ENCODE results near the gene SOS1.
"Not testable (repeated sequence)": the region's sequence is repeated elsewhere in the genome, so short reads cannot be mapped to it uniquely, and the experiment has no call there.

The SOS1 gene

DNA sequence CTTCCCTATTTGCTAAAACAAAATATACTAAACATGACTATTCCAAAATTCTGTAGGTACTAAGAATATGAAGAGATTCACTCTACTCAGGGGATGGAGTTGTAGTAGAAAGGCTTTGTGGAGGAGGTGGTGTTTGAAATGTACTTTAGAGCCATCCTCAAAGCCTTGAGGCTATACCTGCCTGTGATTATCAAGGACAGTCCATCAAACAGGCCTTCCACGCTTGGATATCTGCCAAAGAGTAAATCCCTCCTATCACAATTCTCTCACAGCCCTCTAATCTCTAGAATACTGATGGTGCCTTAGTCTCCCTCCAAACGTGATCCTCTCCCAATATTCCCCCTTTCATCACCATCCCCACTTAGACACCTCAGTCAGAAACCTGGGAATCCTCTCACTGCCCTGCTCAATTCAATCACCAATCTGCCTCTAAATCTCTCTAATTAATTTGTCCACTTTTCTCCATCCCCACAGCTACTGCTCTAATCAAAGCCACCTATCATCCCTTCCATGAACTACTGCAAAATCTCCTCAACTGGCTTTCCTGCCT is 13.1 kb downstream of the SOS1 start:
- in situ Hi-C loops (cut with MboI; ENCODE audit: low sequenced_read_pairs): no loop called here

DNA sequence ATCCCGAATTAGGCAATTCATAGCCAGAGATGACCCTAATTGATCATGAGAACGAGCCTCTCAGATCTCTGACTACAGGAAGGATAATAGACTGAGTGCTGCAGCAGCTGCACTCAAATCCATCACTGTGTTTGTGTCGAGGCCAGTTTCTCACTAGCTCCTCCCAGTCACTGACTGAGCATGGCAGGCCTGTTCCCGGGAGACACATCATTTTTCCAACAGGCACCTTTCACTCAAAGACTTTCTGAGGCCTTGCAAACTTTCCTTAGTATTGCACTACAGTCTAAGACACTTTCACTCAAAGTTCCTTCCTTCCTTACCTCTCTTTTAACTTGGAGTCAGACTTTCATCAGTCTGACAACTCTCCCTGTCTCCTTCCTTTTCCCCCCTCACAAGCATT is 13.7 kb downstream of the SOS1 start:
- in situ Hi-C loops (cut with MboI; ENCODE audit: low sequenced_read_pairs): no loop called here

DNA sequence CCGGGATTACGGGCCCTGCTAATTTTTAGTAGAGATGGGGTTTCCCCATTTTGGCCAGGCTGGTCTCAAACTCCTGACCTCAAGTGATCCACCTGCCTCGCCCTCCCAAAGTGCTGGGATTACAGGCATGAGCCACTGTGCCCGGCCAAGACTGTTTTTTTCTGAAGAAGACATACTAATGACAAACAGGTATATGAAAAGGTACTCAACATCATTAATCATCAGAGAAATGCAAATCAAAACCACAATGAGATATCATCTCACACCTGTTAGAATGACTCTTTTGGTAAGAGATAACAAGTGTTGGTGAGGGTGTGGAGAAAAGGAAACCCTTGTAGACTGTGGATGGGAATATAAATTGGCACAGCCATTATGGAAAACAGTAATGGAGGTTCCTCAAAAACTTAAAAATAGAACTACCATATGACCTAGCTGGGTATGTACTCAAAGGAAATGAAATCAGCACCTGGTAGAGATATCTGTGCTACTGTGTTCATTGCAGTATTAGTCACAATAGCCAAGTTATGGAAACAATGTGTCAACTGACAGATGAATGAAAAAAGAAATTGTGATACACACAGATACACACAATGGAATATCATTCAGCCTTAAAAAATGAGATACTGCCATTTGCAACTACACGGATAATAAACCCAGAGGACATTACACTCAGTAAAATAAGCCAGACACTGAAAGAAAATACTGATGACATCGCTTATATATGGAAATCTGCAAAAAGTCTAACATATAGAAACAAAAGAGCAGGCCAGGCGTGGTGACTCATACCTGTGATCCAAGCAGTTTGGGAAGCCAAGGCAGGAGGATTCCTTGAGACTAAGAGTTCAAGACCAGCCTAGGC is 20.8 kb downstream of the SOS1 start:
- in situ Hi-C loops (cut with MboI; ENCODE audit: low sequenced_read_pairs): no loop called here

DNA sequence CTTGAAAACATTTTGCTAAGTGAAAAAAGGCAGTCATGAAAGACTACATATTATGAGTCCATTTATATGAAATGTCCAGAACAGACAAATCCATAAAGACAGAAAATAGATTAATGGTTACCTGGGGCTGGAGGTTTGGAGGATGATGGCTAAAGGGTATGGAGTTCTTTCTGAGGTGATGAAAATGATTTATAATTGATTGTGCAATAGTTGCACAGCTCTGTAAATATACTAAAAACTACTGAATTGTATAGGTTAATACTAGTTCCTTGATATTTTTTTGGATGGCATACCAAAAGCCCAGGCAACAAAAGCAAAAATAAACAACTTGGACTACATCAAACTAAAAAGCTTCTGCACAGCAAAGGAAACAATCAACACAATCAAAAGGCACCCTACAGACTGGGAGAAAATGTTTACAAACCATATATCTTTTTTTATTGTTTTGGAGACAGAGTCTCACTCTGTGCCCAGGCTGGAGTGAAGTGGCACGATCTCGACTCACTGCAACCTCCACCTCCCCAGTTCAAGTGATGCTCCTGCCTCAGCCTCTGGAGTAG is 21.5 kb downstream of the SOS1 start:
- in situ Hi-C loops (cut with MboI; ENCODE audit: low sequenced_read_pairs): no loop called here

DNA sequence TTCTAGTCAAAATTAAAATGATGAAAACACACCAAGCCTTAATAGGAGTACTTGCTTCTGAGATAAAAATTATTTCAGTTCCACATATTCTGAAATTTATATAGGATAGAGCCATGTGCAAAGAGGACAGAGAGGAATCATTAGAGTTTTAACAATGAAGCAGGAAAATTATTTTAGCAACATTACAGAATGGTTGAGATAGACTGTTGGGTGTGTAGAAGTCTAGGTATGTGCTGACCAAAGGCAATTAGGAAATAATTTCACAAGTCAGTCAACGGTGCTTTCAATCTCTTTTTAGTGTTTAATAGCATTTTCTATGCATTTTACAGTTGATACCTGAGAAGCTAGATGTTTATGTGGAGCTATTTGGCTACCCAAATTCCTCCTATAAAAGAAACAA is 25.2 kb downstream of the SOS1 start:
- in situ Hi-C loops (cut with MboI; ENCODE audit: low sequenced_read_pairs): no loop called here

DNA sequence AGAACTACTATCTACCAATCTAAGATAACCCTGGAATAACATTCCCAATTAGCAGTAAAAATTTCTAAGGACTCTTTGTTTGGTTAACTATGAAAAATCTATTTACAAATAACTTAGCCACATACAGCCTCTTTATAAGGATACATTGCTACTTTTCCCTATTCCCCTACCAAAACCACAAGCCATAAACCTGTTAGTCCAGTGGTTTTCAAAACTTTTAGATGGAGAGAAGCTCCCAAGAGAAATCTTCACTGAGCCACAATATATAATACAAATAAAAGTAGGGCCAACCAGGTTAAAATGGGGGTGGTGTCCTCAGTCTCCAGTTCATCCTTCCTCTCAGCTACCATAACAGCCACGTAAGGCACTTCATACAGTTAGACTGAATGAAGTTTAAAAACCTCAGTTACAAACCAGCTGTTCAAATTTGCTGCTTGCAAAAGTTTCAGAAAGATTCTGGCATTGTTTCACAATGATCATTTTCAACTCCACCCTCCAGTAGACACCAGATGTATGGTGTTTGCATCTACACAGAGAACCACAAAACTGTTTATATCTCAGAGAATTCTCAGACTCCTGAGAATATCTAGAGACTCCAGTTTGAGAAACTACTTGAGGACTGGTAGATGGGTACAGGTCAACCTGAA is 26.0 kb downstream of the SOS1 start:
- in situ Hi-C loops (cut with MboI; ENCODE audit: low sequenced_read_pairs): no loop called here

DNA sequence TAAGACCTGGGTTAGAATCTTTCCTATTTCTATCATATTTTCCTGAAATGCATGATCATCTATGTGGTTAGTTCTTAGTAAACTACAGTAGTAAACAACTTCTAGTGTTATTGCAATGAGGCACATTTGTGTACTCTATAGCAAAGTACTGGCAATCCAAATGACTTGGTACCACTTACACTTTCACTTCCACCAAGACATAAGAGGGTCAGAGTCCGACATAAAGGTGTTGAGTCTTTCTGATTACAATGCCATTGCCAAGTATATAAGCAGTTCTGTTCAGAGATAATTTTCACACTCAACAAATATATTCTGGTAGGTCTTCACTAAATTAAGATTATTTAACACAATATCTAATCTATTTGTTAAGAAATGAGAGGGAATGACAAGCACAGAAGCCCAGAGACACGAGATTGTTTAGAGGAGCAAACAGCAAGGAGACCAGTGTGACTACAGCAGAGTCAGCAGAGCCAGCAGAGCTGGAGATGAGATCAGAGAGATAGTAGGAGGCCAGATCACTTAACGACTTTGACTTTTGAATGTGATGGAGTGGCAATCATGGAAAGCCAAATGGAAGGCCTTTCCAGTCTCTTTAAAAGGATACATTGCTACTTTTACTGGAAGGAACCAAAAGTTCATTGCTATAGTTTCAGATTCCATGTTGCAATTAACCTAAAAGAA is 27.5 kb downstream of the SOS1 start:
- in situ Hi-C loops (cut with MboI; ENCODE audit: low sequenced_read_pairs): no loop called here

DNA sequence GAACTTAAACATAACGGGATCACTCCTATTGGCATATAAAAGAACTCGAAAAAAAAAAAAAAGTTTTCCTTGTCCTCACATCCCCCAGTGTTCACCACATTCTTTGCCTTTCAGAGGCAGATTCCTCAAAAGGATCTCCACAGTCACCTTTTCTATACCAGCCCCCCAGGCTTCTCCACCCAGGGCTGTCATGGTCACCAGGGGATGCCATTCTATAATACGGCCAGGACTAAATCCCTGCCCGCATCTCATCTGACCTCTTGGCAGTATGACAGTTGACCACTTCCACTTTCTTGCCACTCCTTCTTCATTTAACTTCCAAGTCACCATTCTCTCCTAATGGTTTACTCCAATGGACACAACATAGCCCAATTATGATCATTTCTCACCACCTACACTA is 29.3 kb downstream of the SOS1 start:
- in situ Hi-C loops (cut with MboI; ENCODE audit: low sequenced_read_pairs): no loop called here

DNA sequence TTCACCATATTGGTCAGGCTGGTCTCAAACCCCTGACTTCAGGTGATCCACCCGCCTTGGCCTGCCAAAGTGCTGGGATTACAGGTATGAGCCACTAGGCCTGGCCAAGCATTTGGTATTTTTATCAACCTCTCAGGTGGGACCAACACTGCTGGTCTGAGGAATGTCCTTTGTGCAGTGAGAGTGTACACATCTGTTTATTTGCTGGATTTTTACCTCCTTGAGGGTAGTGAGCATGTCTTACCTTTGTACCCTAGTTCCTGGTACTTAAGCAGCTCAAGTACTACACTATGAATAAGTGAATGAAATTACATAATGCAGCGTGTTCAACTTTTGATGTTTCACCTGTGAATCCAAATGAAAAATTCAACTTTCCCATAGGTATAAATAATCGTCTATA is 29.8 kb downstream of the SOS1 start:
- in situ Hi-C loops (cut with MboI; ENCODE audit: low sequenced_read_pairs): no loop called here

DNA sequence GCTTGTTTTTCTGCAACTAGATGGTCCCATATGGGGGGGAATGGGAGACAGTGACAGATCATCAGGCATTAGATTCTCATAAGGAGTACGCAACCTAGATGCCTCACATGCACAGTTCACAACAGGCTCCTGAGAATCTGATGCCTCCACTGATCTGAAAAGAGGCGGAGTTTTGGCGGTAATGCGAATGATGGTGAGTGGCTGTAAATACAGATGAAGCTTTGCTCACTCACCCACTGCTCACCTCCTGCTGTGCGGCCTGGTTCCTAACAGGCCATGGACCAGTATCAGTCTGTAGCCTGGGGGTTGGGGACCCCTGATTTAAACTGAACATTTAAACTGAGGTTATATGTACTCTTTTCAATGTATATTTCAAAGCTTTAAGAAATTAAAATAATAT is 40.7 kb downstream of the SOS1 start:
- in situ Hi-C loops (cut with MboI; ENCODE audit: low sequenced_read_pairs): no loop called here

DNA sequence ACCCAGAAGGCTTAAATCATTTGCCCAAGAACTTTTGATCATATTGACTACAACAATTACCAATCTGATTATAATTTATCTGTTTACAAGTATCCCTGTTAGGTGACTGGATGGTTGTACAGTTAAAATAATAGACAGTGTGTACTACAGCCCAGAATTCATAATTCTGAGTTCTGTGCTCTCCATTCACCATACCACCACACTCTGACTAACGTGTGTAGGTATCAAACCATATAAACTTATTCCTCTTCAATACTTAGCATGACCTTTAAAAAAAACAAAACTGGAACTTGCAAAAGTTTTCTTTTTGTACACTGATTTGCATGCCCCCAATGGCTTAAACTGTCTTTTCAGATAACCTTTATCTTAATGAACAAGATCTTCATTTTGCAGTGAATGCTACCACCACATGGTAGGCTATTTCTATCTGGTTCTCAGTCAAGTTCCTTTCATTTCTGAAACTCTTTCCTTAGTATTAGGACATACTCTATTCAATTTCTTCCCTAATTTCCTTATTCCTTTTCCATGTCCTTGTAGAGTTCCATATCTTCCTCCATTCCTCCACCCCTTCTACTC is 50.9 kb downstream of the SOS1 start:
- in situ Hi-C loops (cut with MboI; ENCODE audit: low sequenced_read_pairs): loop anchor here (10.0 kb wide), 1 partner anchor 155 kb away; no protein-coding TSS in a partner anchor

DNA sequence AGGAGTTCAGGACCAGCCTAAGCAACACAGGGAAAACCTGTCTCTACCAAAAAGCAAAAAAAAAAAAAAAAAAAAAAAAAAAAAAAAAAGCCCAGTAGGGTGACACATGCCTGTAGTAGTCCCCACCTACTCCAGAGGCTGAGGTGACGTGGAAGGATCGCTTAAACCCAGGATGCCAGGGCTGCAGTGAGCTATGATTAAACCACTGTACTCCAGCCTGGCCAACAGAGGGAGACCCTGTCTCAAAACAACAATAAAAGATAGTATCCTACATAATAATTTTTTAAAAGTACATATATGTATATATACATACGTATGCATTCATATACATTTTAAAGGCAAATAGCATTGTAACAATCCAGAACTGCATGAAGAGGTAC is 51.7 kb downstream of the SOS1 start:
- in situ Hi-C loops (cut with MboI; ENCODE audit: low sequenced_read_pairs): loop anchor here (10.0 kb wide), 1 partner anchor 156 kb away; no protein-coding TSS in a partner anchor

DNA sequence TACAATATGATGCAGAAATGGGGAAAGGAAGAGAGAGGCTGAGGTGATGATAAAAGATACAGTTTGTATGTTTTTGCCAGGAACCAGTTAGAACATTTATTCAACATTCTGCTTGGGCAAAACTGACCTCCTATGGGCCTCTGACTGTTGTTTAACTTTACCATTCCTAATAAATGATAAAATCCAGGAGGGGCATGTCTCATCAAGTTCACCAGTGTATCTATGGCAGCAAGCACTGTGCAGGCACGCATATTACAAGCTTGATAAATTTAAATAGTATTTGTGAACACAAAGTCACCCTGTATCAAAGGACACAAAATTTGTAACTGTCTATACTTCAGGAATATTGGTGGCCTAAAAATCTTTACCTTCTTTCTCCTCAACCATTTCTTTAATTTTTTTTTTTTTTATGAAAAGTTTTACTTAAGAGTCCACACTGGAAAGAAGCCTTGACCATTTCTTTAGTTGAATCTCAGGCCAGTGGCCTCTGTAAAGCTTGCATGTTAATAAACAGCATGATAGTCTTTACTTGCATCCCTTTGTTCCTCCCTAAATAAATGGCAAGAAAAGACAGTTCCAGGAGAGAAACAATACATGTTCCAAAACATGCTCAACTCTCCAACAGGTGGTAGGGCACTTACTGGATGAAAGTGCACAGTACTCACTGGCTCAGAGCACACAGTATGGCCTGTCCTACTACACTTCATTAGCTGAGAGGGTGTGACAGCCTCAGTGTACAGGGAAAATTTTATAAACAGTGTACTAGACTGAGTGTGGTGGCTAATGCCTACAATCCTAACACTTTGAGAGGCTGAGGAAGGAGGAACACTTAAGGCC is 52.3 kb downstream of the SOS1 start:
- in situ Hi-C loops (cut with MboI; ENCODE audit: low sequenced_read_pairs): loop anchor here (10.0 kb wide), 1 partner anchor 156 kb away; no protein-coding TSS in a partner anchor

DNA sequence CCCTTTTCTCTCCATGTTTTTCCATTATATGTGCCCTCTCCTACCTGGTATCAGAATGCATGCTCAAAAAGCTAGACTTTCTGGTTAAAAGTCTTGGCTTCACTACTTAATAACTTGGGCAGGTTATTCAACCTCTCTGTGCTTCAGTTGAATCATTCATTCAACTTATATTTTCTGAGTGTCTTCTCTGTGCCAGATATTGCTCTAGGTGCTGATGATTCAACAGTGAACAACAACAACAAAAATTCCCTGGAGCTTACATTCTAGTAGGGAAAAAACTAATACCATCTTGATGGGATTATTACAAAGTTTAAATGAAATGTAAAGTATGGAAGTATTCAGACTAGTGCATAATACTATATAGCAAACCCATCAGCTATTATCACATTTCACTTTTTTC is 55.2 kb downstream of the SOS1 start:
- in situ Hi-C loops (cut with MboI; ENCODE audit: low sequenced_read_pairs): loop anchor here (10.0 kb wide), 1 partner anchor 159 kb away; no protein-coding TSS in a partner anchor

DNA sequence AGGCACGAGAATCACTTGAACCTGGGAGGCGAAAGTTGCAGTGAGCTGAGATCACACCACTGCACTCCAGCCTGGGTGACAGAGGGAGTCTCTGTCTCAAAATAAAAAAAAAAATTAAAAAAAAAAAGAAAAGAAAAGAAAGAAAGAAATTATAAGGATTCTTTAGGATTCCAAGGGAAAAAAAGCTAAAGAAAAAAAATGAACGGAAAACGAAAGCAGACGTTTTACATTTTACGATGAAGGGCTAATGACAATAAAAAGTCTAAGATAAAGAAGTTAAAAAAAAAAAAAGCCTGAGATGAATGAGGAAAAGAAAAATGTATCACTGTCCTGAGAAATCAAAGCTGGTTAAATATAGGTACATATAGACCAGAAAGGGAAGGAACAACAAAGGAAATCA is 58.5 kb downstream of the SOS1 start:
- in situ Hi-C loops (cut with MboI; ENCODE audit: low sequenced_read_pairs): loop anchor here (10.0 kb wide), 1 partner anchor 162 kb away; no protein-coding TSS in a partner anchor

DNA sequence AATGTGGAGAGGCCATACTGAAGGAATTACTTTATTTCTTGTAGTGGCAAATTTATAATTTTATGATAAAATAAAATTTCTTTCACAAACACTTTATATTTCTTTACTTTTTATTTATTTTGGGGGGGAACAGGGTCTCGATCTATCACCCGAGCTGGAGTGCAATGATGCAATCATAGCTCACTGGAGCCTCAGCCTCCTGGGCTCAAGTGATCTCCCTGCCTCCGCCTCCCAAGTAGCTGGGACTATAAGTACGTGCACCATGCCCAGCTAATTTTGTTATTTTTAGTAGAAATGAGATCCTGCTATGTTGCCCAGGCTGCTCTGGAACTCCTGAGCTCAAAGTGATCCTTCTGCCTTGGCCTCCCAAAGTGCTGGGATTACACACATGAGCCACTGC is 59.6 kb downstream of the SOS1 start:
- in situ Hi-C loops (cut with MboI; ENCODE audit: low sequenced_read_pairs): loop anchor here (10.0 kb wide), 1 partner anchor 164 kb away; no protein-coding TSS in a partner anchor

DNA sequence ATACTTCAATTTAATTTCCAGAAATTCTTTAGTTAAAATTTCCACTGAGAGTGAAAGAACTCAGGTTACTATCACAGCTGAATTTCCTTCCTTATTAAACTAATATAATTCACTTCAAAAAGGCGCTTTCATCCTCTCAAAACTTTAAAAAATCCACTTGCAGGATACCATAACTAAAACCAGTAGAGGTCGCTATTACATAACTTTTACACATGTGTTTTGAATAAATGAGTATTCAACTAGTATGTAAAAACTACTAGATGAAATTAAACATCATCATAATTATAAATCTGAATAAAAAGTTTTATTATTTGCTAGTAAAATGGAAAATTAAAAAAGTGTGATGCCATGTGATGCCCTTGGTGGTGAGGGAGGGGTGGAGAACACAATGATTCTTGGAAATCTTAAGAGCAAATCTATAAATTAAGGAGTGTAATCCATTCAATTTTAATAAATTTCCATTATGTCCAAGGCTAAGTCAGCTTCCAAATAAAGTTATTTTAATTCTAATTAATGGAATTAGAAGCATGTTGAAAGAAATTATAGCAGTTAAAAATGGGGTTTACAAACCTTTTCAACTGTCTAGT is 61.4 kb downstream of the SOS1 start:
- in situ Hi-C loops (cut with MboI; ENCODE audit: low sequenced_read_pairs): no loop called here

DNA sequence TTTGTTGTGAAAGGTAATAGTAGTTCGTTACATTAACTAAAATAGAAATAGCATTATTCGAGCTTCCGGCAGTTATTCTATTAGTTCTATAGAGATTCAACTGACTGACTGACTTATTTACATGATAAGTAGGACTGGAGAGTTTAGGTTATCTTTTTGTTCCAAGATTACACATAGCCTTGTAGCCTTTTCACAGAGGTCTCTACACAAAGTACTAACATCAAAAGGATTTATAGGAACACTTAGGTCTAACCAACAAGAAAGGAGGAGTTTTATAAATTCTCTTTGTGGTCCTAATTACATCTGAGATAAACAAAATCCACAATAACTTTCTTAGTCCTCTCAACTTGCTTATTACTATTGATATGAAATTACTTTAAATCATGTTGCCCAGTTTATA is 62.8 kb downstream of the SOS1 start:
- in situ Hi-C loops (cut with MboI; ENCODE audit: low sequenced_read_pairs): no loop called here

DNA sequence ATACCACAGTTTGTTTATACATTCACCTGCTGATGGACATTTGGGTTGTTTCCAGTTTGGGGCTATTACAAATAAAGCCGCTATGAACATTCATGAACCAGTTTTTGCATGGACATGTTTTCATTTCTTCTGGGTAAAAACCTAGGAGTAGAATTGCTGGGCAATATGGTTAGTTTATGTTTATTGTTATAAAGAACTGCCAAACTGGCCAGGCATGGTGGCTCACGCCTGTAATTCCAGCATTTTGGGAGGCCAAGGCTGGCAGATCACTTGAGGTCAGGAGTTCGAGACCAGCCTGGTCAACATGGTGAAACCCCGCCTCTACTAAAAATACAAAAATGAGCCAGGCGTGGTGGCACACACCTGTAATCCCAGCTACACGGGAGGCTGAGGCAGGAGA is 68.2 kb downstream of the SOS1 start:
- in situ Hi-C loops (cut with MboI; ENCODE audit: low sequenced_read_pairs): not testable (repeated sequence)

Data from HL-60/S4 treated with phorbol 12-myristate 13-acetate at 8.2 ng/mL for 4 days and 3 days (cell line).